Panc1 (cell line): ENCODE data around the gene APOE. TPM values are rescaled to one million over a fixed set of nuclear protein-coding genes. Genes with fewer than 3 reads are reported as not detected.

ENCODE experiments used
- ATAC-seq: fragments of 200-7000 bp; cut with Tn5 transposase; 2 replicates; pipeline ENCODE4 v1.9.1; 2020; ENCODE audit warnings: mild to moderate bottlenecking, moderate library complexity
- BruUV-seq: library from RNA; stranded (reverse); fragments of 400-500 nt; replicated peaks from 2 replicates; lab custom pipeline; 2021; lab: Mats Ljungman, UMichigan
- CTCF ChIA-PET: fragments of 300-600 bp; sonication (Branson Sonifier 250); formaldehyde crosslinking; loops from one replicate; lab custom pipeline; 2022; ENCODE audit warnings: antibody characterized with exemption; lab: Charles Lee
- POLR2A ChIA-PET: fragments of 300-600 bp; sonication (Branson Sonifier 250); formaldehyde crosslinking; loops from one replicate; lab custom pipeline; 2022; ENCODE audit warnings: antibody characterized with exemption; lab: Charles Lee
- DNase-seq: peaks from one replicate; pipeline ENCODE4 v3.0.0-alpha.2; 2010; ENCODE audit warnings: low read depth, low spot score
- H3K27ac ChIP-seq: 2 replicates; pipeline ENCODE4 v1.5.1; 2011; ENCODE audit warnings: mild to moderate bottlenecking, low read length, inconsistent platforms
- H3K27me3 ChIP-seq: fragments of 200-500 bp; sonication (Bioruptor generic); 2 replicates; pipeline ENCODE4 v1.6.0; 2014; ENCODE audit warnings: low read length, inconsistent platforms; ENCODE audit not compliant: control insufficient read depth, insufficient read depth
- H3K36me3 ChIP-seq: fragments of 200-500 bp; sonication (Bioruptor generic); 2 replicates; pipeline ENCODE4 v1.5.1; 2014; ENCODE audit warnings: inconsistent platforms, mild to moderate bottlenecking, low read length, moderate library complexity; ENCODE audit not compliant: control insufficient read depth, insufficient read depth
- H3K4me1 ChIP-seq: 2 replicates; pipeline ENCODE4 v1.5.1; 2011; ENCODE audit warnings: inconsistent platforms, mild to moderate bottlenecking, low read length, moderate library complexity; ENCODE audit not compliant: control insufficient read depth, insufficient read depth
- H3K4me3 ChIP-seq, 2 experiments: 2 replicates each; pipeline ENCODE4 v1.5.1; 2011 to 2012; ENCODE audit warnings: low read depth in 2 of 2, low read length in 2 of 2, mild to moderate bottlenecking in 2 of 2, inconsistent platforms in 1 of 2, moderate library complexity in 1 of 2
- H3K9me3 ChIP-seq: fragments of 200-500 bp; sonication (Bioruptor generic); 2 replicates; pipeline ENCODE4 v1.5.1; 2014; ENCODE audit warnings: low read depth, mild to moderate bottlenecking, inconsistent platforms, low read length, moderate library complexity; ENCODE audit not compliant: control insufficient read depth, insufficient read depth
- CTCF ChIP-seq: fragments of 450-650 bp; IDR thresholded peaks from 2 replicates; pipeline ENCODE4 v1.5.1; 2017; ENCODE audit warnings: mild to moderate bottlenecking
- POLR2AphosphoS5 ChIP-seq: IDR thresholded peaks from 2 replicates; pipeline ENCODE4 v1.6.1; 2012; ENCODE audit warnings: mild to moderate bottlenecking, low read depth, low read length, moderate library complexity
- SIN3A ChIP-seq: IDR thresholded peaks from 2 replicates; pipeline ENCODE4 v1.6.1; 2012; ENCODE audit warnings: low read depth, mild to moderate bottlenecking, low read length, moderate library complexity, borderline replicate concordance; ENCODE audit not compliant: insufficient read depth
- TCF7L2 ChIP-seq: IDR thresholded peaks from 2 replicates; pipeline ENCODE4 v1.6.1; 2011; ENCODE audit warnings: mild to moderate bottlenecking, low read depth, low read length, inconsistent platforms
- in situ Hi-C: cut with HindIII; loops from 2 replicates; pipeline ENCODE4 v1.10.0; 2016; ENCODE audit warnings: low sequenced_read_pairs, low pct_unique_long_range_greater_than_20kb
- intact Hi-C: fragments of 100-400 bp; cut with micrococcal nuclease; formaldehyde crosslinking; loops from one replicate; pipeline ENCODE4 v1.10.0; 2022; ENCODE audit not compliant: unreplicated experiment
- total RNA-seq: library from RNA; stranded (reverse); gene quantifications from one replicate; pipeline ENCODE4 v1.2.1, GENCODE V29; 2021; ENCODE audit not compliant: unreplicated experiment
- TF ChIP-seq, protein P1 (sequence below), 2 experiments: IDR thresholded peaks; 2 replicates each; pipeline ENCODE4 v1.6.1; 2011 to 2012; ENCODE audit warnings: low read depth in 2 of 2, control low read depth in 1 of 2, low read length in 1 of 2, mild to moderate bottlenecking in 1 of 2, moderate library complexity in 1 of 2; ENCODE audit not compliant: insufficient read depth in 1 of 2

The APOE gene
- total RNA-seq, 1 experiment from 2014 or later, result 780 TPM

GRCh38 chr19:44907613-44908012 lies 2.0 kb downstream of the APOE start:
- Histone ChIP-seq H3K27me3 (no peaks in the 10 kb centered on the region), H3K27ac (no peak overlapping the region), H3K4me3 (no peak overlapping the region), H3K36me3 (no peaks in the 10 kb centered on the region), H3K9me3 (no peaks in the 10 kb centered on the region), H3K4me1 (peaks cover 13% of the 10 kb centered on the region)
- BruUV-seq, result no TSS peak
- in situ Hi-C loops (no loop called here), intact Hi-C loops (no loop called here)
- CTCF ChIA-PET, result interaction anchor here (0.5 kb wide), 1 partner anchor 218 kb away, joined by 15 read pairs; no protein-coding TSS in a partner anchor
- TF ChIP-seq CTCF (no peak), SIN3A (no peak), POLR2AphosphoS5 (no peak), TCF7L2 (no peak)
- TF ChIP-seq, protein P1, sequence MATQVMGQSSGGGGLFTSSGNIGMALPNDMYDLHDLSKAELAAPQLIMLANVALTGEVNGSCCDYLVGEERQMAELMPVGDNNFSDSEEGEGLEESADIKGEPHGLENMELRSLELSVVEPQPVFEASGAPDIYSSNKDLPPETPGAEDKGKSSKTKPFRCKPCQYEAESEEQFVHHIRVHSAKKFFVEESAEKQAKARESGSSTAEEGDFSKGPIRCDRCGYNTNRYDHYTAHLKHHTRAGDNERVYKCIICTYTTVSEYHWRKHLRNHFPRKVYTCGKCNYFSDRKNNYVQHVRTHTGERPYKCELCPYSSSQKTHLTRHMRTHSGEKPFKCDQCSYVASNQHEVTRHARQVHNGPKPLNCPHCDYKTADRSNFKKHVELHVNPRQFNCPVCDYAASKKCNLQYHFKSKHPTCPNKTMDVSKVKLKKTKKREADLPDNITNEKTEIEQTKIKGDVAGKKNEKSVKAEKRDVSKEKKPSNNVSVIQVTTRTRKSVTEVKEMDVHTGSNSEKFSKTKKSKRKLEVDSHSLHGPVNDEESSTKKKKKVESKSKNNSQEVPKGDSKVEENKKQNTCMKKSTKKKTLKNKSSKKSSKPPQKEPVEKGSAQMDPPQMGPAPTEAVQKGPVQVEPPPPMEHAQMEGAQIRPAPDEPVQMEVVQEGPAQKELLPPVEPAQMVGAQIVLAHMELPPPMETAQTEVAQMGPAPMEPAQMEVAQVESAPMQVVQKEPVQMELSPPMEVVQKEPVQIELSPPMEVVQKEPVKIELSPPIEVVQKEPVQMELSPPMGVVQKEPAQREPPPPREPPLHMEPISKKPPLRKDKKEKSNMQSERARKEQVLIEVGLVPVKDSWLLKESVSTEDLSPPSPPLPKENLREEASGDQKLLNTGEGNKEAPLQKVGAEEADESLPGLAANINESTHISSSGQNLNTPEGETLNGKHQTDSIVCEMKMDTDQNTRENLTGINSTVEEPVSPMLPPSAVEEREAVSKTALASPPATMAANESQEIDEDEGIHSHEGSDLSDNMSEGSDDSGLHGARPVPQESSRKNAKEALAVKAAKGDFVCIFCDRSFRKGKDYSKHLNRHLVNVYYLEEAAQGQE (IDR thresholded peaks at IDR 0.05; ENCODE audit: insufficient read depth in 1 of 2, low read depth in 2 of 2, low read length in 1 of 2), result no peak
- DNase-seq, result no peak
- POLR2A ChIA-PET, result no interaction called here
- no peak for ATAC-seq

DNA sequence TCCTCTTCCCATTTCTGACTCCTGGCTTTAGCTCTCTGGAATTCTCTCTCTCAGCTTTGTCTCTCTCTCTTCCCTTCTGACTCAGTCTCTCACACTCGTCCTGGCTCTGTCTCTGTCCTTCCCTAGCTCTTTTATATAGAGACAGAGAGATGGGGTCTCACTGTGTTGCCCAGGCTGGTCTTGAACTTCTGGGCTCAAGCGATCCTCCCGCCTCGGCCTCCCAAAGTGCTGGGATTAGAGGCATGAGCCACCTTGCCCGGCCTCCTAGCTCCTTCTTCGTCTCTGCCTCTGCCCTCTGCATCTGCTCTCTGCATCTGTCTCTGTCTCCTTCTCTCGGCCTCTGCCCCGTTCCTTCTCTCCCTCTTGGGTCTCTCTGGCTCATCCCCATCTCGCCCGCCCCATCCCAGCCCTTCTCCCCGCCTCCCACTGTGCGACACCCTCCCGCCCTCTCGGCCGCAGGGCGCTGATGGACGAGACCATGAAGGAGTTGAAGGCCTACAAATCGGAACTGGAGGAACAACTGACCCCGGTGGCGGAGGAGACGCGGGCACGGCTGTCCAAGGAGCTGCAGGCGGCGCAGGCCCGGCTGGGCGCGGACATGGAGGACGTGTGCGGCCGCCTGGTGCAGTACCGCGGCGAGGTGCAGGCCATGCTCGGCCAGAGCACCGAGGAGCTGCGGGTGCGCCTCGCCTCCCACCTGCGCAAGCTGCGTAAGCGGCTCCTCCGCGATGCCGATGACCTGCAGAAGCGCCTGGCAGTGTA lies 2.7 kb downstream of the APOE start:
- Histone ChIP-seq H3K27ac (no peak overlapping the region), H3K36me3 (no peaks in the 10 kb centered on the region), H3K4me3 (no peak overlapping the region), H3K4me1 (peaks cover 13% of the 10 kb centered on the region), H3K9me3 (no peaks in the 10 kb centered on the region), H3K27me3 (no peaks in the 10 kb centered on the region)
- ChIA-PET POLR2A (no interaction called here), CTCF (interaction anchor here (0.5 kb wide), 1 partner anchor 219 kb away, joined by 15 read pairs; no protein-coding TSS in a partner anchor)
- in situ Hi-C loops, result no loop called here
- DNase-seq (no peak), ATAC-seq (no peak)
- intact Hi-C loops, result no loop called here
- TF ChIP-seq SIN3A, result no peak
- no peak for TF ChIP-seq POLR2AphosphoS5
- TF ChIP-seq, protein P1 (IDR thresholded peaks at IDR 0.05; ENCODE audit: insufficient read depth in 1 of 2, low read depth in 2 of 2, low read length in 1 of 2), result no peak
- no peak for TF ChIP-seq CTCF
- no peak for TF ChIP-seq TCF7L2
- BruUV-seq, result no TSS peak
